H1 (cell line): ENCODE measurements around the gene EYA4.

Source experiments
- CBX8 ChIP-seq: fragments of 300-800, 300-1000 bp; sonication (generic); IDR thresholded peaks from 2 replicates; pipeline ENCODE4 v1.7.1; 2016; ENCODE audit warnings: low read depth, low read length, borderline replicate concordance
- POLR2A ChIP-seq, 2 experiments: IDR thresholded peaks; 1 replicate in 1 of 2; 2 replicates in 1 of 2; pipeline ENCODE4 v1.6.1; 2011; ENCODE audit warnings: low read depth in 2 of 2, low read length in 2 of 2, mild to moderate bottlenecking in 2 of 2; ENCODE audit errors: control extremely low read depth in 1 of 2
- POLR2AphosphoS5 ChIP-seq: IDR thresholded peaks from 2 replicates; pipeline ENCODE4 v1.6.1; 2011; ENCODE audit warnings: low read depth, low read length
- SP2 ChIP-seq: IDR thresholded peaks from 2 replicates; pipeline ENCODE4 v1.6.1; 2012; ENCODE audit warnings: mild to moderate bottlenecking, low read length, inconsistent platforms
- TF ChIP-seq, protein P1 (sequence below), 3 experiments: IDR thresholded peaks; 1 replicate in 2 of 3; 2 replicates in 1 of 3; pipeline versions ENCODE4 v1.5.1 to v1.6.1; 2011; ENCODE audit warnings: low read length in 3 of 3, mild to moderate bottlenecking in 3 of 3, inconsistent platforms in 2 of 3, low read depth in 1 of 3, moderate library complexity in 1 of 3; ENCODE audit not compliant: insufficient read depth in 1 of 3; ENCODE audit errors: control extremely low read depth in 1 of 3

DNA sequence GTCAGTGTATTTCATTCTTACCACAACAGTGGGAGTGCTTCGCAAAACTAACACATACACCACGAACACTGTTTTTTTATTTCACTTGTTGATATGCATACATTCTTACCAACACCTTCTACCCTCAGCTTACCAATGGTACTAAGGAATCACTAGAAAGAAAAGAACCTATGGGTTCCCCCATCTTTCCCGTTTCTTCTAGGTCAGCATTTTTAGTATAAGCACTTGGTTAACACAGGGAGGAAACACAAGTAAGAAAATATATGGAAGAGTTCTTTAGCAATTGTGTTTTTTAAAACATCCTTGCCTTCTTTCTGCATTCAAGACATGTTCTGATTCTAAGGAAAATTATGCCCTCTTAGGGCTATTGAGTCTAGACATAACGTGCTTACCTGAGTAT lies 39.9 kb upstream of the EYA4 start:
- no peak for TF ChIP-seq POLR2A (IDR thresholded peaks at IDR 0.05; ENCODE audit: control extremely low read depth in 1 of 2, low read depth in 2 of 2, low read length in 2 of 2)
- TF ChIP-seq POLR2AphosphoS5: no peak
- TF ChIP-seq, protein P1, sequence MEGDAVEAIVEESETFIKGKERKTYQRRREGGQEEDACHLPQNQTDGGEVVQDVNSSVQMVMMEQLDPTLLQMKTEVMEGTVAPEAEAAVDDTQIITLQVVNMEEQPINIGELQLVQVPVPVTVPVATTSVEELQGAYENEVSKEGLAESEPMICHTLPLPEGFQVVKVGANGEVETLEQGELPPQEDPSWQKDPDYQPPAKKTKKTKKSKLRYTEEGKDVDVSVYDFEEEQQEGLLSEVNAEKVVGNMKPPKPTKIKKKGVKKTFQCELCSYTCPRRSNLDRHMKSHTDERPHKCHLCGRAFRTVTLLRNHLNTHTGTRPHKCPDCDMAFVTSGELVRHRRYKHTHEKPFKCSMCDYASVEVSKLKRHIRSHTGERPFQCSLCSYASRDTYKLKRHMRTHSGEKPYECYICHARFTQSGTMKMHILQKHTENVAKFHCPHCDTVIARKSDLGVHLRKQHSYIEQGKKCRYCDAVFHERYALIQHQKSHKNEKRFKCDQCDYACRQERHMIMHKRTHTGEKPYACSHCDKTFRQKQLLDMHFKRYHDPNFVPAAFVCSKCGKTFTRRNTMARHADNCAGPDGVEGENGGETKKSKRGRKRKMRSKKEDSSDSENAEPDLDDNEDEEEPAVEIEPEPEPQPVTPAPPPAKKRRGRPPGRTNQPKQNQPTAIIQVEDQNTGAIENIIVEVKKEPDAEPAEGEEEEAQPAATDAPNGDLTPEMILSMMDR (IDR thresholded peaks at IDR 0.05; ENCODE audit: control extremely low read depth in 1 of 3, insufficient read depth in 1 of 3, low read depth in 1 of 3, low read length in 3 of 3): no peak
- TF ChIP-seq SP2: no peak
- no peak for TF ChIP-seq CBX8
